Brain microvascular endothelial cell (primary cell): Measurements from ENCODE around the gene DTX4.
A peak's percentile ranks its signal among the peaks of the same experiment; 100 is the strongest.

Source experiments
- DNase-seq: peaks from one replicate; pipeline ENCODE4 v3.0.0-alpha.2; 2020
- H3K27ac ChIP-seq: fragments of 250-450 bp; sonication (Bioruptor Pico); 2 replicates; pipeline ENCODE4 v1.5.1; 2020; ENCODE audit warnings: mild to moderate bottlenecking, moderate library complexity
- H3K27me3 ChIP-seq: fragments of 250-450 bp; sonication (Bioruptor Pico); replicated peaks from 2 replicates; pipeline ENCODE4 v1.5.1; 2020; ENCODE audit warnings: mild to moderate bottlenecking
- H3K36me3 ChIP-seq: fragments of 250-450 bp; sonication (Bioruptor Pico); replicated peaks from 2 replicates; pipeline ENCODE4 v1.5.1; 2020; ENCODE audit warnings: mild to moderate bottlenecking
- H3K4me3 ChIP-seq: 2 replicates; pipeline ENCODE4 v1.5.1; 2011; ENCODE audit warnings: low read depth, mild to moderate bottlenecking, control low read depth, low read length, moderate library complexity
- CTCF ChIP-seq: IDR thresholded peaks from 2 replicates; pipeline ENCODE4 v1.5.1; 2011; ENCODE audit warnings: low read depth, mild to moderate bottlenecking, moderate library complexity, low read length, control low read depth, inconsistent platforms; ENCODE audit errors: missing control alignments
- in situ Hi-C: cut with HindIII; loops from 2 replicates; pipeline ENCODE4 v1.10.0; 2017; ENCODE audit warnings: low sequenced_read_pairs, low pct_ligation_motif_present

DTX4 gene

GRCh38 chr11:59186130-59186594, 14.2 kb downstream of the DTX4 start:
- Histone ChIP-seq H3K36me3 (no peaks in the 10 kb centered on the region), H3K27ac (no peak overlapping the region)

GRCh38 chr11:59187035-59187434, 15.1 kb downstream of the DTX4 start:
- Histone ChIP-seq H3K36me3 (no peaks in the 10 kb centered on the region), H3K4me3 (no peak overlapping the region), H3K27ac (no peak overlapping the region), H3K27me3 (no peaks in the 10 kb centered on the region)
- TF ChIP-seq CTCF = no peak
- in situ Hi-C loops = no loop called here
- no peak for DNase-seq

More at GRCh38 chr11:59186130-59186594, 14.2 kb downstream of the DTX4 start:
- Histone ChIP-seq H3K27me3 (no peaks in the 10 kb centered on the region), H3K4me3 (no peak overlapping the region)
- in situ Hi-C loops = no loop called here
- DNase-seq = no peak
- TF ChIP-seq CTCF = peak; percentile 78

GRCh38 chr11:59187587-59187986, 15.7 kb downstream of the DTX4 start:
- no peak overlapping the region for H3K27ac ChIP-seq
- no peak for TF ChIP-seq CTCF
- DNase-seq = no peak

GRCh38 chr11:59188954-59189353, 17.0 kb downstream of the DTX4 start:
- in situ Hi-C loops = no loop called here
- no peak for TF ChIP-seq CTCF
- Histone ChIP-seq H3K27ac (no peak overlapping the region), H3K36me3 (no peaks in the 10 kb centered on the region), H3K27me3 (no peaks in the 10 kb centered on the region), H3K4me3 (no peak overlapping the region)
- DNase-seq = no peak

More at GRCh38 chr11:59187587-59187986, 15.7 kb downstream of the DTX4 start:
- Histone ChIP-seq H3K4me3 (no peak overlapping the region), H3K27me3 (no peaks in the 10 kb centered on the region), H3K36me3 (no peaks in the 10 kb centered on the region)
- in situ Hi-C loops = no loop called here

GRCh38 chr11:59189986-59190385, 18.1 kb downstream of the DTX4 start:
- Histone ChIP-seq H3K27me3 (no peaks in the 10 kb centered on the region), H3K27ac (no peak overlapping the region), H3K4me3 (no peak overlapping the region), H3K36me3 (no peaks in the 10 kb centered on the region)
- in situ Hi-C loops = no loop called here
- DNase-seq = no peak
- no peak for TF ChIP-seq CTCF

GRCh38 chr11:59191095-59191494, 19.2 kb downstream of the DTX4 start:
- Histone ChIP-seq H3K4me3 (no peak overlapping the region), H3K27ac (no peak overlapping the region), H3K36me3 (no peaks in the 10 kb centered on the region), H3K27me3 (no peaks in the 10 kb centered on the region)
- no peak for DNase-seq
- no peak for TF ChIP-seq CTCF
- in situ Hi-C loops = no loop called here
